Common myeloid progenitor, CD34-positive (primary cell): ENCODE data around the gene TGFBR3L.
A peak's percentile ranks its signal among the peaks of the same experiment; 100 is the strongest.

Experiments
- CTCF ChIA-PET: fragments of 350-600 bp; sonication (Branson Sonifier 250); formaldehyde crosslinking; loops from one replicate; lab custom pipeline; 2021; ENCODE audit warnings: antibody characterized with exemption; lab: Charles Lee
- POLR2A ChIA-PET: fragments of 350-600 bp; sonication (Branson Sonifier 250); formaldehyde crosslinking; loops from one replicate; lab custom pipeline; 2021; ENCODE audit warnings: antibody characterized with exemption; lab: Charles Lee
- DNase-seq, 3 donors: peaks; one replicate each; pipeline versions ENCODE4 v3.0.0 to v3.0.0-alpha.2; 2013
- H3K27ac ChIP-seq, 2 experiments: 1 replicate in 1 of 2; 2 replicates in 1 of 2; pipeline ENCODE4 v1.7.0; 2013; ENCODE audit warnings: inconsistent platforms in 2 of 2, low read length in 2 of 2, mild to moderate bottlenecking in 2 of 2, low read depth in 1 of 2, moderate library complexity in 1 of 2; ENCODE audit not compliant: severe bottlenecking in 2 of 2, insufficient read depth in 1 of 2, poor library complexity in 1 of 2
- H3K27me3 ChIP-seq, 5 experiments: replicated peaks in 2 of 5; 1 replicate in 3 of 5; 2 replicates in 2 of 5; pipeline versions ENCODE4 v1.6.1 to v1.7.0; 2013; ENCODE audit warnings: low read length in 4 of 5, mild to moderate bottlenecking in 2 of 5, moderate library complexity in 2 of 5, inconsistent platforms in 1 of 5; ENCODE audit not compliant: insufficient read depth in 5 of 5, control insufficient read depth in 4 of 5
- H3K36me3 ChIP-seq, 4 experiments: 1 replicate in 2 of 4; 2 replicates in 2 of 4; pipeline versions ENCODE4 v1.6.1 to v1.7.0; 2013; ENCODE audit warnings: low read length in 3 of 4, control low read depth in 1 of 4, mild to moderate bottlenecking in 1 of 4; ENCODE audit not compliant: control insufficient read depth in 4 of 4, insufficient read depth in 4 of 4
- H3K4me1 ChIP-seq, 4 experiments: 1 replicate in 3 of 4; 2 replicates in 1 of 4; pipeline versions ENCODE4 v1.6.1 to v1.7.1; 2013; ENCODE audit warnings: low read length in 3 of 4, mild to moderate bottlenecking in 3 of 4, control low read depth in 1 of 4, inconsistent platforms in 1 of 4, moderate library complexity in 1 of 4; ENCODE audit not compliant: control insufficient read depth in 4 of 4, insufficient read depth in 4 of 4; ENCODE audit errors: control extremely low read depth in 1 of 4
- H3K4me3 ChIP-seq, 7 experiments: 1 replicate in 4 of 7; 2 replicates in 3 of 7; pipeline versions ENCODE4 v1.5.1 to v1.7.0; 2013; ENCODE audit warnings: mild to moderate bottlenecking in 7 of 7, low read length in 6 of 7, moderate library complexity in 6 of 7, inconsistent platforms in 2 of 7, low read depth in 2 of 7, control low read depth in 1 of 7; ENCODE audit not compliant: insufficient read depth in 4 of 7, control insufficient read depth in 1 of 7; ENCODE audit errors: extremely low read depth in 1 of 7
- H3K9me3 ChIP-seq, 5 experiments: 1 replicate in 4 of 5; 2 replicates in 1 of 5; pipeline versions ENCODE4 v1.6.1 to v1.7.1; 2013; ENCODE audit warnings: low read length in 4 of 5, mild to moderate bottlenecking in 2 of 5, inconsistent platforms in 1 of 5, low read depth in 1 of 5, moderate library complexity in 1 of 5; ENCODE audit not compliant: control insufficient read depth in 4 of 5, insufficient read depth in 2 of 5; ENCODE audit errors: control extremely low read depth in 1 of 5
- WGBS: methylation state at CpG from one replicate; pipeline ENCODE4 v1.1.5; 2013; ENCODE audit not compliant: insufficient coverage; 5-methylcytosine and 5-hydroxymethylcytosine counted together

Gene TGFBR3L

DNA sequence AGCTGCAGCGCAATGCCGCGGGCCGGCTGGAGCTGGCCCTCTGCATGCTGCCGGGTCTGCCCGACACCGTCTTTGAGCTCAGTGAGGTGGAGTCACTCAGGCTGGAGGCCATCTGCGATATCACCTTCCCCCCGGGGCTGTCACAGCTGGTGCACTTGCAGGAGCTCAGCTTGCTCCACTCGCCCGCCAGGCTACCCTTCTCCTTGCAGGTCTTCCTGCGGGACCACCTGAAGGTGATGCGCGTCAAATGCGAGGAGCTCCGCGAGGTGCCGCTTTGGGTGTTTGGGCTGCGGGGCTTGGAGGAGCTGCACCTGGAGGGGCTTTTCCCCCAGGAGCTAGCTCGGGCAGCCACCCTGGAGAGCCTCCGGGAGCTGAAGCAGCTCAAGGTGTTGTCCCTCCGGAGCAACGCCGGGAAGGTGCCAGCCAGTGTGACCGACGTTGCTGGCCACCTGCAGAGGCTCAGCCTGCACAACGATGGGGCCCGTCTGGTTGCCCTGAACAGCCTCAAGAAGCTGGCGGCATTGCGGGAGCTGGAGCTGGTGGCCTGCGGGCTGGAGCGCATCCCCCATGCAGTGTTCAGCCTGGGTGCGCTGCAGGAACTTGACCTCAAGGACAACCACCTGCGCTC lies 14.8 kb upstream of the TGFBR3L start:
- WGBS, result 96% methylated on average over 34 of the region's 34 CpGs
- no peak for DNase-seq
- CTCF ChIA-PET, result interaction anchor here (0.8 to 2.6 kb wide), 5 partner anchors 17 to 46 kb away, joined by 3 to 10 read pairs (median 3); no protein-coding TSS in a partner anchor
- Histone ChIP-seq H3K27ac (no peak overlapping the region), H3K4me3 (no peak overlapping the region), H3K9me3 (no peaks in the 10 kb centered on the region), H3K36me3 (peaks cover 0 to 3% (median 0%) of the 10 kb centered on the region in 4 experiments), H3K27me3 (no peaks in the 10 kb centered on the region), H3K4me1 (peaks cover 0 to 18% (median 16%) of the 10 kb centered on the region in 4 experiments)
- POLR2A ChIA-PET, result no interaction called here

GRCh38 chr19:7900401-7900870 lies 14.2 kb upstream of the TGFBR3L start:
- POLR2A ChIA-PET, result no interaction called here
- Histone ChIP-seq H3K4me1 (peaks cover 0 to 23% (median 20%) of the 10 kb centered on the region in 4 experiments), H3K27me3 (no peaks in the 10 kb centered on the region), H3K27ac (no peak overlapping the region), H3K36me3 (peaks cover 0 to 3% (median 0%) of the 10 kb centered on the region in 4 experiments), H3K4me3 (no peak overlapping the region), H3K9me3 (no peaks in the 10 kb centered on the region)
- WGBS, result 96% methylated on average over 21 of the region's 21 CpGs
- CTCF ChIA-PET, result interaction anchor here (0.8 to 2.6 kb wide), 5 partner anchors 17 to 46 kb away, joined by 3 to 10 read pairs (median 3); no protein-coding TSS in a partner anchor
- no peak for DNase-seq

- ChIA-PET POLR2A (no interaction called here), CTCF (interaction anchor here (1.2 to 2.6 kb wide), 3 partner anchors 32 to 44 kb away, joined by 3 to 10 read pairs (median 3); no protein-coding TSS in a partner anchor)
- Histone ChIP-seq H3K36me3 (peaks cover 0 to 4% (median 3%) of the 10 kb centered on the region in 4 experiments), H3K27me3 (no peaks in the 10 kb centered on the region), H3K4me3 (no peak overlapping the region), H3K9me3 (no peaks in the 10 kb centered on the region), H3K4me1 (peaks cover 0 to 24% (median 20%) of the 10 kb centered on the region in 4 experiments), H3K27ac (no peak overlapping the region)
- no peak for DNase-seq
- 100% methylated on average over 2 of the region's 3 CpGs for WGBS
These were observed 13.7 kb upstream of the TGFBR3L start for GRCh38 chr19:7900931-7901330.

DNA sequence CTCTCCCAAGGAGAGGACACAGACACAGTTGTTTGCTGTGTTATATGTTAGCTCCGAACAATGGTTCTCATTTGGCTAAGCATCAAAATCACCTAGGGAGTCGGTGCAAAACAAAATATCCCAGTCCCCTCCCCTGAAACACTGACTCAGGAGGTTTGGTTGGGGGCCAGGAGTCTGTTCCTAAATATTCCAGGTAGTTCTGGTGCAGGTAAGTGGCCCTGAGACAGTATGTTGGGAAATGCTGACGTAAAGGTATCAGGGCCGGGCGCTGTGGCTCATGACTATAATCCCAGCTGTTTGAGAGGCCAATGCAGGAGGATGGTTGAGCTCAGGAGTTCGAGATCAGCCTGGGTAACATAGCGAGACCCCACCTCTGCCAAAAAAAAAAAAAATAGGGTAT lies 13.3 kb upstream of the TGFBR3L start:
- no peak for DNase-seq
- 97% methylated on average over 7 of the region's 7 CpGs for WGBS
- Histone ChIP-seq H3K27ac (no peak overlapping the region), H3K27me3 (no peaks in the 10 kb centered on the region), H3K36me3 (peaks cover 0 to 5% (median 3%) of the 10 kb centered on the region in 4 experiments), H3K9me3 (no peaks in the 10 kb centered on the region), H3K4me3 (no peak overlapping the region), H3K4me1 (peaks cover 0 to 24% (median 20%) of the 10 kb centered on the region in 4 experiments)
- CTCF ChIA-PET, result interaction anchor here (0.6 to 2.6 kb wide), 4 partner anchors 32 to 1525 kb away, joined by 3 to 10 read pairs (median 4); no protein-coding TSS in a partner anchor
- POLR2A ChIA-PET, result interaction anchor here (0.7 kb wide), 1 partner anchor 16 kb away, joined by 3 read pairs; no protein-coding TSS in a partner anchor

- peaks cover 0 to 11% (median 7%) of the 10 kb centered on the region in 4 experiments for H3K36me3 ChIP-seq
- H3K27me3 ChIP-seq, result no peaks in the 10 kb centered on the region
- H3K4me1 ChIP-seq, result peaks cover 0 to 24% (median 20%) of the 10 kb centered on the region in 4 experiments
- no peaks in the 10 kb centered on the region for H3K9me3 ChIP-seq
- CTCF ChIA-PET, result interaction anchor here (0.9 to 1.9 kb wide), 6 partner anchors 15 to 50 kb away, joined by 3 to 6 read pairs (median 4); no protein-coding TSS in a partner anchor
- no peak for DNase-seq
- POLR2A ChIA-PET, result no interaction called here
- 20% methylated on average over 18 of the region's 20 CpGs for WGBS
- H3K27ac ChIP-seq, result peak overlapping the region in 1 of 2 experiments; percentile 82
- peak overlapping the region; percentile 0 to 85 (median 70) for H3K4me3 ChIP-seq
These were observed 11.8 kb upstream of the TGFBR3L start for GRCh38 chr19:7902796-7903243.

GRCh38 chr19:7903244-7904073 lies 11.2 kb upstream of the TGFBR3L start, which contains the start of gene MAP2K7:
Gene MAP2K7, plus strand, starts transcription at chr19:7903877. Its CDS starts 68 bp downstream, at chr19:7903945.
- CTCF ChIA-PET, result interaction anchor here (0.9 to 1.9 kb wide), 5 partner anchors 14 to 43 kb away, joined by 3 to 6 read pairs (median 5); no protein-coding TSS in a partner anchor
- POLR2A ChIA-PET, result interaction anchor here (0.6 to 0.8 kb wide), 2 partner anchors 14 to 247 kb away, joined by 3 read pairs; no protein-coding TSS in a partner anchor
- WGBS, result 0% methylated on average over 84 of the region's 89 CpGs
- Histone ChIP-seq H3K27ac (peak within 1 kb of the TSS; percentile 25 to 82), H3K36me3 (peaks cover 0 to 14% (median 7%) of the 10 kb centered on the region in 4 experiments), H3K4me1 (peaks cover 0 to 24% (median 20%) of the 10 kb centered on the region in 4 experiments), H3K27me3 (no peaks in the 10 kb centered on the region), H3K4me3 (peak within 1 kb of the TSS; percentile 65 to 91 (median 82)), H3K9me3 (no peaks in the 10 kb centered on the region)
- DNase-seq, result peak; percentile 98 to 99 (median 98)
